ENCODE data around the gene KHDC4.

The KHDC4 gene

DNA sequence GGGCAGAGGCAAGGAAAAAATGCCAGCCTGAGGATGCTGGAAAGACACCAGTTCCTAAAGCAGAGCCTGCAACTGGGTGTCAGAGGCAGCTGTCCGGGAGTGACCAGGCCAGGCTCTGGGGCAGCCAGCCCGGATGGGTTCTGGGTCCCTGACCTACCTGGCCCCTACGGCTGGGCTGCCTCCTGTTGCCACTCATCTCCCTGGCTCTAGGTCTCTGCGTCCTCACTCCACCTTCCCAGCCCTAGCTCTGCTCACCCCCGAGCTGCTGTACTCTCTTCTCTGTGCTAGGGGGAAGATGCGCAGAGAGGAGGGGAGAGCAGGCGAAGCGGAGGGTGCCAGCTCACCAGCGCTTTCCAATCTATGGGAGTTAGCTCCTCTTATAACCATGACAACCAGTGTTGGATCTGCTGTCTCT, 35.2 kb upstream of the KHDC4 start:
- DNase-seq (ENCODE audit: low read depth in 2 of 2) = no peak

- no peak for DNase-seq (ENCODE audit: low read depth in 2 of 2)
Observed at GRCh38 chr1:155968670-155969069, 34.5 kb upstream of the KHDC4 start.

DNA sequence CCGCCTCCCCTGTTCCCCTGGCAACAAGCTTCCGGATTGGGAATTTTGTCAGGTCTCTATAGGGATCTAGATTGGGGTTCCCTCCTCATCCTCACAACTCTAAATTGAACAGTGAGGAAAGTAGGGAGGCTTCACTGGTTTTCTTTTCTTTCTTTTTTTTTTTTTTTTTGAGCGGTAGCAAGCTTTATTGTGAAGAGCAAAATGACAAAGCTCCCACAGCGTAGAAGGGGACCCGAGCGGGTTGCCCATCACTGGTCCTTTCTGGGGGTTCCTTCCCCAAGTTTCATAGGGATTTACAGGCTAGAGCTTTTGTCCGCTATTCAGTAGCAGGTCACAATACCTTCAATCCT, 33.8 kb upstream of the KHDC4 start:
- DNase-seq (ENCODE audit: low read depth in 2 of 2) = no peak

- no peak for DNase-seq (ENCODE audit: low read depth in 2 of 2)
Observed at GRCh38 chr1:155967341-155968050, 33.3 kb upstream of the KHDC4 start.

- DNase-seq (ENCODE audit: low read depth in 2 of 2) = no peak
Observed at GRCh38 chr1:155966750-155967149, 32.5 kb upstream of the KHDC4 start.

DNA sequence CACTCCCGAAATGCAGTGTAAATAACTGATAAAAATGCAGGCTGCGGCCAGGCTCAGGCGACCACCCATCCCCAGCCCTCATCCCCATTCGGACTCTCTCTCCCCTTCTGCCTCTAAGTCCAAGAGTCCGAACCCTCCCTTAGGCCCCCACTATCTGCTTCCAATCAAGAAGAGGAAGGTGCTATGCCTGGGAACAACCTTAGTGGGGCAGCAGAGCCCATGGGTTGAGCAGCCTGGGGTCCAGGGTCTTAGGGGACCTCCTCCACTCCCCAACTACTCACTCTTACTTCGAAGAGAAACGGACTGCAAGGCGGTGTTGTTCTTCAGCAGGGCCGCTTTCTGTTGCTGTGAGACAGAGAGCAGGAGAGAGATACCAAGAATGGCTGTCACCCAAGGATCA, 31.9 kb upstream of the KHDC4 start:
- DNase-seq (ENCODE audit: low read depth in 2 of 2) = no peak

DNA sequence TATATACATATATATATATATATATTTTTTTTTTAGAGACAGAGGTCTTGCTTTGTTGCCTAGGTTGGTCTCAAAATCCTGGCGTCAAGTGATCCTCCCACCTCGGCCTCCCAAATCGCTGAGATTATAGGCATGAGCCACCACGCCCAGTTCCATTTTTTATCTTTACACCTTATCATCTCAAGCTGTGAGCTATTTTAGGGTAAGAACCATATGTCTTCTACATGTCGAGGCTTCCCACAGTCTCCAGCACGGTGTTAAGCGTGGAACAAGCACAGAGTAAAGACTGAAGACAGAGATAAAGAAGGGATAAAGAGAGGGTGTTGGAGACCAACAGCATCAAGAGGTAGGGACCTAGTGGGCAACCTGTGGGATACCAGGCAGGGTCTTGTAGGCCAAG, 30.0 kb upstream of the KHDC4 start:
- DNase-seq (ENCODE audit: low read depth in 2 of 2) = no peak

- no peak for DNase-seq (ENCODE audit: low read depth in 2 of 2)
Observed at GRCh38 chr1:155962599-155963211, 28.5 kb upstream of the KHDC4 start.

- no peak for DNase-seq (ENCODE audit: low read depth in 2 of 2)
Observed at GRCh38 chr1:155961937-155962336, 27.7 kb upstream of the KHDC4 start.

DNA sequence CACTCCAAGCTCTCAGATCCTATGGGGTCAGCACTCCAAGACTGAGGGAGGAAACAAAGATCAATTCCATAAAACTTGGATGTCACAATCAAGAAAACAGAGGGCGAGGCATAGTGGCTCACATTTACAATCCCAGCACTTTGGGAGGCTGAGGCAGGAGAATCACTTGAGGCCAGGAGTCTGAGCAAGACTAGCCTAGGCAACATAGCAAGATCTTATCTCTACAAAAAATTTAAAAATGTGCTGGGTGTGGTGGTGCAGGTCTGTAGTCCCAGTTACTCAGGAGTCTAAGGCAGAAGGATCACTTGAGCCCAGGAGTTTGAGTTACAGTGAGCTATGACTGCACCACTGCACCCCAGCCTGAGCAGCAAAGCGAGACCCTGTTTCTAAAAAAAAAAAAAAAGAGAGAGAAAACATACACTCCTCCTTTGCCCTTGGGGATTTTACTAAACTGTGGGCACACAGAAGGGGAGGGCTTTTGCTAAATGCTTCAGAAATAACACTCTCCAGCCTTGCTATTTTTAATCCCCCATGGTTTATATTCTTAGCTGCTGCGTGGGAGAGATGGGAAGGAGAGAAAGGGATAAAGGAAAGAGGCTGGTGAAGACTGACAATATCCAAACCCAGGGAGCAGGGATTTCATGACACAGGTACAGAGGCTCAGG, 26.0 kb upstream of the KHDC4 start:
- DNase-seq (ENCODE audit: low read depth in 2 of 2) = no peak

- DNase-seq (ENCODE audit: low read depth in 2 of 2) = no peak
Observed at GRCh38 chr1:155957411-155957915, 23.2 kb upstream of the KHDC4 start.

DNA sequence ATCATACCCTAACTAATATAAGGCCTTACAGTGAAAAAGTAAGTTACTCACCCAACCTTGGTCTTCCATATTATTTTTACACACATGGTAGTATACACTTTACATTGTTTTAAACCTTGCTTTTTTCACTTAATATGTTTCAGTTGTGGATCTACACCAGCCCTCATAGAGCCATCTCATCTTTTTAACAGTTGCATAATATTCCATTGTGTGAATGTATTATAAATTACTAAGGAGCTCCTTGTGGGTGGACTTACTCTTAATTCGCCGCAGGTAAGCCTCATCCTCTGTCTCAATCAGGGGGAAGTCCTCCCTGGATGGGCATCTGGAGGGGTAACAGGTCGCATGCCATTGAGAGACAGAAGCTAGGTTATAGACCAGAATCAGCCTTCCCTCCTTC, 20.4 kb upstream of the KHDC4 start:
- no peak for DNase-seq (ENCODE audit: low read depth in 2 of 2)

- no peak for DNase-seq (ENCODE audit: low read depth in 2 of 2)
Observed at GRCh38 chr1:155952505-155952890, 18.3 kb upstream of the KHDC4 start.

GRCh38 chr1:155951753-155952504, 17.7 kb upstream of the KHDC4 start:
- DNase-seq (ENCODE audit: low read depth in 2 of 2) = no peak

- DNase-seq (ENCODE audit: low read depth in 2 of 2) = no peak
Observed at GRCh38 chr1:155950829-155951228, 16.6 kb upstream of the KHDC4 start.

- DNase-seq (ENCODE audit: low read depth in 2 of 2) = no peak
Observed at GRCh38 chr1:155947741-155948140, 13.5 kb upstream of the KHDC4 start.

- DNase-seq (ENCODE audit: low read depth in 2 of 2) = no peak
Observed at GRCh38 chr1:155947292-155947691, 13.1 kb upstream of the KHDC4 start.

DNA sequence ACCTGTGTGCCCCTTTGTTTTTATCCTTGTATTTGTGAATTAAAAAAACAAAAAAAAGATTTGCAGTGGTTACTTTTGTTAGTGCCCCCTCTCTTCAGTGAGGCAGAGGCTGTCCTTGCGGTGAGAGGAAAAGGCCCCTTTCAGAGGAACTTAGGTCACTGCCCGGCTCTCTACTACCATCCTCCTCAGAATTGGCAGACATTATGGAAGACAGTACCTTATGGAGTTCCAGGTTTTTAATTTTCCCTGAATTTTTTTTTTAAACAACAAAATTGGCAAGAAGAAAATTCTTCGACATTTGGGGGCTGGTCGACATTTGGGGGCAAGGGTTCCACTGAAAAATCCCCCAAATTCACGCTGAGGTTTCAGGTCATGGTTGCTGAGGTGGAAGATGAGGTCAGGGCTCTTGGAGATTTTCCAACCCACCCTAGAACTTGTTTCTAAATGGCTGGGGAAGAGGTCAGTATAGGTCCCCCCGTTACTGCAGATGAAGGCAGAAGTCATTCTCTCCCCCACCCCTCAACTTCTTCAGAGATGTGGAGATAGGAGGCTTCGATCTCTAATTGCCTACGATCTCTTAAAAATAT, 12.5 kb upstream of the KHDC4 start:
- no peak for DNase-seq (ENCODE audit: low read depth in 2 of 2)

DNA sequence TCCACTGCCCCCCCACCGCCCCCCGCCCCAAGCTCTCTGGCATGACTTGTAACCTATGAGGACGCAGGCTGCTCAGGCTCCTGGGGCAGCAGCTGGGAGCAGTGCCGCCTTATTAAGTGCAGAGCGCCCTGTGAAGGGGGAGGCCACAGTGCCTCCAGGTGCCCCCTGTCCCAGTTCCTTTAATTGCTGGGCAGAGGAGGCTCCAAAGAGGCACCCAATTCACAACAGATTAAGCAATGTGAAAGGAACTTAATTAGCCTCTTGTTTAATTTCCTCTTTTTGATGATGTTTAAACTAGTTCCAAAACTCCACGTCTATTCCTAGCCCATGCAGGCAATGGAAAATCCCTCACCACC, 10.2 kb upstream of the KHDC4 start:
- DNase-seq (ENCODE audit: low read depth in 2 of 2) = no peak

DNA sequence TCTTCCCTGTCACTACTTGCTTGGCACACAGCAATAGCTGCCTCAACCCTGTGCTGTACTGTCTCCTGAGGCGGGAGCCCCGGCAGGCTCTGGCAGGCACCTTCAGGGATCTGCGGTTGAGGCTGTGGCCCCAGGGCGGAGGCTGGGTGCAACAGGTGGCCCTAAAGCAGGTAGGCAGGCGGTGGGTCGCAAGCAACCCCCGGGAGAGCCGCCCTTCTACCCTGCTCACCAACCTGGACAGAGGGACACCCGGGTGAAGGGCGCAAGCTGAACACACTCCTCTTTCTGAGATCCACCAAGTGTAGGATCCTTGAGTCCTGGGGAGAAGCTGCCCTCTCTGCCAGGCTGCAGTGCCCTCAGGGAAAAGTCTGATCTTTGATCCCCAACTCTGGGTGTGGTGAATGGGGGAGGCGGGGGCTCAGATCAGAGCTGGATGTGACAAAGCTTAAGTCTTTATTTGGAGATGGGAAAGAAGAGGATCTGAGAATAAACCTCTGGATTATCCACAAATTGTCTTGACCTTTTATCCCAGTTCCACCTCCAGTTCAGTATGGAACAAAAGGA, 8.4 kb upstream of the KHDC4 start:
- no peak for DNase-seq (ENCODE audit: low read depth in 2 of 2)

GRCh38 chr1:155941845-155942531, 7.8 kb upstream of the KHDC4 start:
- DNase-seq (ENCODE audit: low read depth in 2 of 2) = no peak
